ENCODE measurements around the gene BDH2.

- no peak for TF ChIP-seq CTCF (IDR thresholded peaks at IDR 0.05)
- no peak for TF ChIP-seq POLR2A (IDR thresholded peaks at IDR 0.05)
These were observed 68.8 kb downstream of the BDH2 start for GRCh38 chr4:103030791-103031190.

Data from transverse colon (tissue), 3 donors.